Kidney tubule cell (primary cell): ENCODE results near the gene LONRF2.

Experiments
- DNase-seq: peaks from one replicate; pipeline ENCODE4 v3.0.0-alpha.2; 2018; ENCODE audit warnings: low spot score

Gene LONRF2

GRCh38 chr2:100275200-100275589, 47.1 kb downstream of the LONRF2 start:
- DNase-seq: no peak

GRCh38 chr2:100274566-100275199, 47.6 kb downstream of the LONRF2 start:
- DNase-seq: no peak

GRCh38 chr2:100274076-100274475, 48.2 kb downstream of the LONRF2 start:
- no peak for DNase-seq

GRCh38 chr2:100273387-100273786, 48.9 kb downstream of the LONRF2 start:
- DNase-seq: no peak

- no peak for DNase-seq
These were observed 49.4 kb downstream of the LONRF2 start for GRCh38 chr2:100272841-100273329.

GRCh38 chr2:100271210-100271609, 51.1 kb downstream of the LONRF2 start:
- DNase-seq: no peak

- DNase-seq: no peak
These were observed 51.7 kb downstream of the LONRF2 start for GRCh38 chr2:100270381-100271146.

- DNase-seq: no peak
These were observed 52.4 kb downstream of the LONRF2 start for GRCh38 chr2:100269889-100270288.

- no peak for DNase-seq
These were observed 53.3 kb downstream of the LONRF2 start for GRCh38 chr2:100268986-100269385.

- no peak for DNase-seq
These were observed 54.5 kb downstream of the LONRF2 start for GRCh38 chr2:100267751-100268150.

GRCh38 chr2:100266126-100266525, 56.2 kb downstream of the LONRF2 start:
- DNase-seq: no peak

- no peak for DNase-seq
These were observed 57.1 kb downstream of the LONRF2 start for GRCh38 chr2:100265226-100265625.

GRCh38 chr2:100264651-100265050, 57.6 kb downstream of the LONRF2 start:
- no peak for DNase-seq

- no peak for DNase-seq
These were observed 58.2 kb downstream of the LONRF2 start for GRCh38 chr2:100264121-100264520.

- peak; percentile 51 for DNase-seq
These were observed 59.6 kb downstream of the LONRF2 start for GRCh38 chr2:100262555-100263320.

- no peak for DNase-seq
These were observed 60.3 kb downstream of the LONRF2 start for GRCh38 chr2:100262046-100262445.

- peak; percentile 73 for DNase-seq
These were observed 61.3 kb downstream of the LONRF2 start for GRCh38 chr2:100260712-100261620.

- no peak for DNase-seq
These were observed 63.2 kb downstream of the LONRF2 start for GRCh38 chr2:100259106-100259505.

GRCh38 chr2:100257939-100258338, 64.4 kb downstream of the LONRF2 start:
- DNase-seq: peak; percentile 63

GRCh38 chr2:100256849-100257248, 65.5 kb downstream of the LONRF2 start:
- DNase-seq: no peak

- no peak for DNase-seq
These were observed 65.9 kb downstream of the LONRF2 start for GRCh38 chr2:100256416-100256815.
